HG02588 (cell line): ENCODE measurements around the gene TBC1D22A.

ENCODE experiments used
- ATAC-seq: cut with Tn5 transposase; IDR thresholded peaks from one replicate; pipeline ENCODE4 v1.9.1; 2021; ENCODE audit warnings: mild to moderate bottlenecking, moderate library complexity; ENCODE audit not compliant: unreplicated experiment

The TBC1D22A gene

DNA sequence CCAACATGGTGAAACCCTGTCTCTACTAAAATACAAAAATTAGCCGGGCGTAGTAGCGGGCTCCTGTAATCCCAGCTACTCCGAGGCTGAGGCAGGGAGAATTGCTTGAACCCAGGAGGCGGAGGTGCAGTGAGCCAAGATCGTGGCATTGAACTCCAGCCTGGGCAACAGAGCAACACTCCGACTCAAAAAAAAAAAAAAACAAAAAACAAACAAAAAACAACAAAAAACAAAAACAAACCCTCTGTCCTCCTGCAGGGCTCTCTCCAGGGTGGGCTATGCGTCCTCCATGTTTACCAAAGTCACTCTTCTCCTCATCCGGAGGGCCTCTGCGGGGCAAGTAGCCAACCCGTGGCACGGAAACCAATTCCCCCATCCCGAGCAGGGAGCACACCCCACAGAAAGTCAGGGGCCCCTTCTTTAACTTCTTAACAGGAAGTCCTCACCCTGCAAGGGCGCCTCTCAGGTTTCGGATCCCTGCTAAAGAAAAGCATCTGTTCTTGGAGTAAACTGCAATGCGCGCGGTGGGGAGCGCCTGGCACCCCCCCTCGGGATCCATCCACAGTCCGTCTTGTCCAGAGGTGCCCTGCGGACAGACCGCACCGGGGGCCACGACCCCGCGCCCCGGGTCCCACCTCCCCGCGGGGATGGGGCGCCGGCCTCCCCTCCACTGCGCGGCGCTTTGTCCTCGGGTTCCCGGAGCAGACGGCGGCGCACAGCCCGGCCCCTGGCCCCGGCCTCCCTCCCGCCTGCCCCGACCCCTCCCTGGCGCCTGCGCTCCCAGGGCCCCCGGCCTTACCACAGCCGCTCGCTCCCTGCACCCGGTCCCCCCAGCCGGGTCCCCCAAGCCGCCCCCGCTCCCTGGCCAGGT is 25.1 kb upstream of the TBC1D22A start:
- peak; percentile 32 for ATAC-seq

DNA sequence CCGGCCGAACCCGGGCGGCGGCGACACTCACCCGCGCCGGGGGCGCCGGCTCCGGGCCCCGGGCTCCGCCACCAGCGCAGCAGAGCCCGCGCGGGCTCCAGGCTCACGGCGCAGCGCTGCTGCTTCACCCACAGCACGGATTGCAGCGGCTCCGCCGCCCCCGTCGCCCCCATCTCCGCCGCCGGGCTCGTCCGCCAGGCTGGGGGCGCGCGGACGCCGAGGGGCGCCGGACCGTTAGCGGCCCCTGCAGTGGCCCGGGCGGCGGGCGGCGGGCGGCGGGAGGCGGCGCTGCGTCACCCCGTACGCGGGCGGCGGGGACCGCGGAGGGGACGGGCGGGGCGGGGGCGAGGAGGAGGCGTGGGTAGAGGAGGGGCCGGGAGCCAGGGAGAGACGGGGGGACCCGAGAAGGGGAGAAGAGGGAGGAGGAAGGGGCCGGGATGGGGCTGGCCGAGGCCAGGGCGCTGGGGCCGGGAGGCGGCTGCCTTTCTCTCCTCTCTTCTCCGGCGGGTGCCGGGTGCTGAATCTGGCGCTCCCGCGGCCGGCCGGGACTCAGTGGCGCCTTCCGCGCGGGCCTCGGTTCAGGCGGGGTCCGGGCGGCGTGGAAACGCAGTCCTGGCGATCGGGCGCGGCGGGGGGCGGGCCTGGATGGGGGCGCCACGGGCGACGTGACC is 24.3 kb upstream of the TBC1D22A start, which contains the start of gene CERK:
CERK (minus strand) TSS at position 277 of the 671 bp plus-strand sequence; CDS start at position 173, 104 bp downstream.
- peak; percentile 60 for ATAC-seq

DNA sequence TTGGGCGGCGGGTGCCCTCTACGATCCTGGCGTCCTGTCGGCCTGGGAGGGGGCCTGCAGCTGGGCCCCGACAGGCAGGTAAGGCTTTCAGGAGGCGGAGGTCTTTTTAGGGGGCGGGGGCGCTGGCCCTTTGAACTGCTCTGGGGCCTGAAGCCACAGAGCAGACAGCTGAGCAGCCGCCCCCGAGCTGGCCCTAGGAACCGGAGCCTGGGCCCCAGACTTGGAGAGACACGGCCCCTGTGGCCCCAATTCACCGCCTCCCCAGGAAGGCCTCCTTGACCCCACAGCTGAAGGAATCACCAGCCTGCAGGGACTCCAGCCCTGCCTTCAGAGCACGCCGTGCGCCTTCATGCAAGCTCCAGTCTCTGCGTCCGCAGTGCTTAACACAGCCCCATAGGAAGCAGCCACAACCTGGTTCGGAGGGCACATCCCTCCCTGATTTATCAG is 23.8 kb upstream of the TBC1D22A start:
- no peak for ATAC-seq

DNA sequence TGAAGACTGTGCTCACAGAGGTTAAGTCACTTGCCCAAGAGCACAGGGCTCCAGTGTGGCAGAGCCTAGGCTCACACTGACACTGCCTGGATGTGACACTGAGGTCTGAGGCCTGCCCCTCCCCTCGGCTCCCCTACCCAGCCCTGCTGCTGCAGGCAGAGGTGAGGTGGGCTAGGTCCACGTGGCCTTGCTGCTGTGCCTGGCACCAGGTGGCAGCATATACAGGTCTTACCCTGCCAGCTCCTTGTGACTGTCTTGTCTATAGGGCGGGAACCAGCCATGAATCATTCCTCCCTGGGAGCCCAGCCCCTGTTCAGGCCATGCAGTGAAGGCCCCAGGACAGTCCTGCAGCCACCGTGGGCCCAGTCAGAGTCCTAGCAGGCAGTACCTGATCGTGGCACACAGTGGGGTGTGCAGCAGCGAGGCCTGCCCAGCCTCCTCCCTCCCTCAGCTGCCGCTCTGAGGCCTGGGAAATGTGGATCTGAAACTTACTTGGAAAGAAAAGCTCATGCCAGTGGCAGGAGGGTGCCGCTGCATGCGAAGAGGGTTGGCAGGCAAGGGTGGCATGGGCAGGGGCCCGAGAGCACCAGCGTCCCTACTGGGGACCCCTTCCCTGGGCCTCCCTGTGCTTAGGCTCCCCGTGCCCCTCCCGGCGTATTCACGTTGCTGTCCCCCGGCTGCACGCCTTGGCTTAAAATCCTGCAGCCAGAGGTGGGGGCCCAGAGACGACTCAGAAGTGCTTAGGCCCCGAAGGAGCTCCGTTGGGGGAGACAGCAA is 23.2 kb upstream of the TBC1D22A start:
- ATAC-seq: no peak

DNA sequence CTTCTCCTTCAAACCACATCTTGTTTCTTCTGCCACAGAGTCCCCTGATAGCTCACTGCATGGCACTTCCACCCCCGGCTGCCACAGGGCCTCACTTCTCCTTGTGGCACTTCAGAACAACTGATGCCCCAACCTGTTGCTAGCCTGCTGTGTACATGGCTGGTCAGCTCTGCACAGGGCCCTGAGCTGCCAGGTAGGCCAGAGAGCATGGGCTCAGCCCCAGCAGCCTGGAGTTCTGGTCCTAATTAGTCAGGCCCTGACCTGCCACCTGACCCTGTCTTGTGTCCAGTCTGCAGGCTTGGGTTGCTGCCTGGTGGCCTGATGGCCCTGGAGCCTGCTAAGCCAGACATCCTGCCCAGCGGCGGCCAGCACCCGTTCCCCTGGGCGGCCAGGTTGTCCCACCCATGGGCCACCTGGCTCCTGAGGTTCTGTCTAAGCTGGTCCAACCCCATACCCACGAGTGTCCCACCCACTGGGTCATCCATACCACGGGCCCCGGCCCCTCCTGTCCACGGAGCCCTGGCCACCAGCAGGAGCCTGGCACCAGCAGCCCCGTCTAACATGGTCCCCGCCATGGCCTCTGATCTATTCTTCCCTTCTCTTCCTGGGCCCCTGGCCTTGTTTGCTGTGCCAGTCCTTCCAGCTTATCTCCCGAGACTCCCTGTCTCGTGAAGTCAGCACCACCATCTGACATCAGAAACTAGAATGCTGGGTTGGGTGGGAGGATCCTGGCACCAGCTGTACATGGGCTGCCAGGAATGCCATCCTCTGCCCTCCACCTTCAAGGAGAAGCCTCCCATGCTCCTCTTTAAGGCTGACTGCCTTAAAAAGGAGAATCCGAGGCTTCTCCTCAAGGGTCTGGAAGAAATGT is 21.3 kb upstream of the TBC1D22A start:
- no peak for ATAC-seq

DNA sequence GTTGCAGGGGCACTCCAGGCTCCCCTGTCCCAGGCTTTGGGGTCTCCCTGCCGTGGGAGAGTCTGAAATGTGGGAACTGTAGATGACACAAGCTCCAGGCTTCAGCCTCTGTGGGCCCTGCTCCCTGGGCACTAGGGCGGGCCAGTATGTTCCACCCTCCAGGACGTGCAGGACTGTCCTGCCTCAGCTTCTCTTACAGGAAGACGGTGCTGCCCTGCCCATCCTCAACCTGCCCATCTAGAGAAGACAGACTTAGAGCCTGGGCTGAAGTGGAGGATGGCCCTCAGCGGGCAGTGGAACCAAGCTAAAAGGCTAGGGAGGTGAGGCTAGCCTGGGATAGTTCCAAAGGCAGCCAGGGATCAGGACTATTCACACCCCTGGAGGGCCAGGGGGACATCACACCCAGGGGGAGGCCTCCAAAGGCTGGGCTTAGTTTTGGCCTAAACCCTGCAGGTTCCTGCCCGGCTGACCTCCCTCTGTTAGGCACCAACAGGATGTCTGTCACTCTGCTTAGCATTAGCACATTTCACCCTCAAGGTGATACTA is 20.4 kb upstream of the TBC1D22A start:
- no peak for ATAC-seq

DNA sequence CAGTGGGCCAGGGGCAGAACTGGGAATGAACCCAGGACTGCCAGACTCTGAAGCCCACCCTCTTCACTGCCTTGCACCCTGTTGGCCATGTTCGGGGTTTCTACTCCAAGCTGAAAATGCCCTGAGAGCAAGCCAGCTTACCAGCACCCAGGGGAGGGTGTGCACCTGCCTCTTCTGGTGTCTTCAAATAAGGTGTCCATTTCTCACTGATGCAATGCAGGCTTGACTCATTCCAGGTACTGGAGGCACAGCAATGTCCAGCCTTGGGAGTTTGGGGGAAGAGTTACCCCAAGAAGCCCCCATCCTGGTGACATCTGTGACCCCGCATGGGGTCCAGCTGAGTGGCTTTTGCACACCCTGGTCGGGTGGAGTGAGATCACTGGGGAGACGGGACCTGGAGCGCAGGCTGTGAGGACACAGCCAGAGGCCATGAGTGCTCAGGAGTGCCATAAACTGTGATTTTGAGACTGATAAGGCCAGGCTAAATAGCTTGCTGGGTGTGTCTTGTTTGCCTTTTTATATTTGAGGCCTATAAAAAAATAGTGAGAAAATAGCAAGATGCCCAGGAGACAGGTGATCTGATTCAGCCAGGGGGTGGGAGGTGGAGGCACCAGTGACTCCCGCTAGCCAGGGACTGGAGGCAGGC is 19.8 kb upstream of the TBC1D22A start:
- no peak for ATAC-seq

DNA sequence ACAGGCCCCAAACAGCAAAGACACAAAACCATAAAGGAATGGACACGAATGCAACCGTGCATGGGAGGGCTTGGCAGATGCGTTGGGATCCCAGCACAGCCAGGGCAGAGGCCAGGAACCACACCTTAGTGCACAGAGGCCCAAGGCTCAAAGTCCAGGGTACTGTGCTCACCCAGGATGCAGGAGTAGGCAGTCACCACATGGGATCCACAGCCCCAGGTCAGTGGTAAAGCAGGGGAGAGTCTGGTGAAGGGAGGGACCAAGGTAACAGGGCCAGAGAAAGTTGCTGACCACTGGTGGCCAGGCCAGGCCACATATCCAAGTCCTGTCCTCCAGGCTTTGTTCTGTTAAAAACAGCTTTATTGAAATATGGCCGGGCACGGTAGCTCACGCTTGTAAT is 17.9 kb upstream of the TBC1D22A start:
- no peak for ATAC-seq

DNA sequence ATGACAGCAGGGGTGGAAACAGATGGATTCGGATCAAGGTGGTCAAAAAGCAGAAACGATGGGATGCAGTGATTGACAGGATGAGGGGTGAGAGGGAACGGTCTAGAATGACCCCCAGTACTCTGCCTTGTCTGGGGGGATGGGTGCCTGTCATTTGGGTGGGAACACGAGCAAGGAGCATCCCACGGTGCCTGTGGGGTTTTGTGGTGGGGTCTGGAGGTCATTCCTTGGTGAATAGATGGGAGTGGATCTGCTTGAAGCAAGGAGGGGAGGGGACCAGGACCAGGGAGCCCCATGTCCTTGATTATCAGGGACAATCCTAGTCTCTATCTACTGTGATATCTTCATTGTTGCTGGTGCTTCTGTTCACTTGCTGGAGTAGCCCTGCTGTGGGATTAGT is 16.3 kb upstream of the TBC1D22A start:
- ATAC-seq: no peak

DNA sequence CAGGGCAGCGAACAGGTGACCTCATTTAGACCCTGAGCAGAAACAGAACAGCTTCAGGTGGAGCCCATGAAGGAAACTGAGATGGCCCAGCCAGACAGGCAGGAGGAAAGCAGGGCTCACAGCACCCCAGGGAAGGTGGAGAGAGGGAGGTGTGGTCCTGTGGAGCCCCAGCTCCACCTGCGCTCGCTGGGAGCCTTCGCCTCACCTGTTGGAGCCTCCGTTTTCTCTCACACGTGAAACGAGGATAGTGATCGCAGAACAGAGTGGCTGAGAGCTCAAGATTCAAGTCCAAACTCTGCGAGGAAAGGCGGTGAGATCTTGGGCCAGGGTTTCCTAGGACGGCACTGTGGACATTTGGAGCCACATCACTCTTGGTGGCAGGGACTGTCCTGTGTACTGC is 15.8 kb upstream of the TBC1D22A start:
- ATAC-seq: no peak

GRCh38 chr22:46747646-46748045 is 14.8 kb upstream of the TBC1D22A start:
- ATAC-seq: no peak

DNA sequence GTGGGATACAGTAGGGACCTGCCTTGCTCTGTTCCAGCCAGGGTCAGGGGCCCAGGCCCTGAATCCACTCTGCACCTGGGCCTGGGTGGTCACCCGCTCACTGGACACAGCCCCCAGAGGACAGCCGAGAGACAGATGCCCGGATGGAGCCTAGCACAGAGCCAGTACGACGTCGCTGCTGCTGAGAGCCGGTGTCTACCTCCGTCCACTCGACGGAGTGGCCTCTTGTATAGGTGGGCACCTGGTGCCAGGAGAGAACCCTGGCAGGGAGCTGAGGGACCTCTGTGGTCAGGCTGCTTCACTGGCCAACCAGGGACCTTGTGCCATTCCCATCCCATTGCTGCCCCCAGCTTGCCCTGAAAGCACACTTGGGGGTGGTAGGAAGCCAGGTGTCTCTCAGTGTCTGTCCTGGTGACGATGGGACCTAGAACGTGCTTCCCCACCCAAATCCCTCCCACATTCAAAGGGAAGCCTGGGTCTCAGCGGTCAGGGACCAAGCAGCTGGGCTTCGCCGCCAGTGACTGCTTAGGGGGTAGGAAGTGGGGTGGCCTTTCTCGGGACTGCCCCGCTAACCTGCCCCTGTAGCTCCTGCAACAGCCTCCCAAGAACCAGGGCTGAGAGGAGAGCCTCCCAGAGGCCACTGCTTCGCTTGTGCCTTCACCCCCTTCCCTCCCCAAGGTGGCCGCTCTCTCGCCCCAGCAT is 14.1 kb upstream of the TBC1D22A start:
- no peak for ATAC-seq

GRCh38 chr22:46748908-46749675 is 13.4 kb upstream of the TBC1D22A start:
- no peak for ATAC-seq

- ATAC-seq: no peak
These were observed 12.5 kb upstream of the TBC1D22A start for GRCh38 chr22:46749682-46750529.

DNA sequence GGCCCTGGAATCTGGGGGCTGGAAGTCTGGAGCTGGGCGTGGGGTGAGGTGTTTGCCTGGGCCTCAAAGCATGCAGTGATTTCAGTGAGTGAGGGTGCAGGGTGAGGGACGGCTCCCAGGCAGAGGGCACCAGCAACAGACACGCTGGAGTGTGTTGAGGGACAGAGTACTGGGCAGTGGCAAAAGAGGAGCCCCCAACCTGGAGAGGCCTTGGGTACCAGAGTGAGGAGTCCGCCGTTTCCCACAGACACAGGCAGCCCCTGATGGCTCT is 12.0 kb upstream of the TBC1D22A start:
- no peak for ATAC-seq

GRCh38 chr22:46750863-46751443 is 11.5 kb upstream of the TBC1D22A start:
- no peak for ATAC-seq

DNA sequence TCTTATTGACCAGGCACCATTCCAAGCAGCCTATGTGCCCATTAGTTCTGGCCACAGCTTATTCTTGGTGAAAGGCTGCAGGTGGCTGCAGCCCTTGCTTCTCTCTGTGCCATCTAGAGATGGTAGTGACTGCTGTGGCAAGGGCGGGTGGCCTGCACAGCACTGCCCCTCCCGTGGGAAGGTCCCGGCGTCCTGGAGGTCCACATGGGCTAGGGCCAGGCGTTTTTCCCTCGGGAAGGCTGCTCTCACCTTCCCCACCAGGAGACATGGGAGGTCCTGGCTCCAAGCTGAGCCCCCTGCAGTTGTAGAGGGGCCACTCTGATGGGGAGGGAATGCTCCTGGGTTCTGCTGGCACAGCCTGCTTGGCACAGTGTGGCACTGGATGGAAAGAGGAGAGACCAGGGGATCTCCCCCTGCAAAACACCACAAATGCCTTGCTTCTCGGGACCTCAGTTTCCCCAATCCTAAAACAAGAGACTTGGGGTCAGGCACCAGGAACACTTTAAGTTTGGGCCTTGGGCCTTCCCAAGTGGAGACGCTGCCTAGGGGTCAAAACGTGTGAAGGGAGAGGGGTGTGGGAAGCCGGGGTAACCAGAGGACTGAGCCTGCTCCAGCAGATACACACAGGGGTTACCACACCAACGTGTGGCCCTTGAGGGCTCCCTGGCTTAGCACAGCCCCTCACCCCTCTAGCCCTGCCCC is 10.0 kb upstream of the TBC1D22A start:
- no peak for ATAC-seq
